ENCODE data around the gene TRMT44.

DNA sequence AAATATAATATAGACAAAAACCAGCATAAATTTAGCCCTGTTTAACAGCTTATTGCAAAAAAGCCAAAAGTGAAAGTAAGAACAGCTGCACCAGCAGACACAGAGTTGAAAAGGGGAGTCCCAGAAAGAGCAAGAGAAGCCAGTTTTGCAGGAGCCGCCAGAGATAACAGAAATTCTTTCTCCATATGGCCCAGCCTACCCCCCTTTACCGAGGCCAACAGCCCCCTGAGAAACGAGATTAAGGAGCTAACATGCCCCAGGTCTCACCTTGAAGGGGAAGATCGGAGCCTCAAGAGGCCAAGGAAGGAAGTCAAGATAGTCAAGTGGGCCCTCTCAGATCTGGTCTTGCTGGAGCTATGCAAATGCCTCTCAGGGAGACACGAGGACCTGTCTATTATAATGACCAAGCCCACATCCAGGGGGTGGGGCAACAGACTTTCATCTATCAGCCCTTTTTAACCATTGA is 4.9 kb upstream of the TRMT44 start:
- TF ChIP-seq TARDBP (IDR thresholded peaks at IDR 0.05) (no peak), SP1 (IDR thresholded peaks at IDR 0.05) (no peak), BHLHE40 (IDR thresholded peaks at IDR 0.05; ENCODE audit: borderline replicate concordance) (no peak), FOXK2 (IDR thresholded peaks at IDR 0.05) (no peak), FOXA1 (IDR thresholded peaks at IDR 0.05) (no peak), HDGF (IDR thresholded peaks at IDR 0.05; ENCODE audit: borderline replicate concordance) (no peak), FOXM1 (IDR thresholded peaks at IDR 0.05; ENCODE audit: borderline replicate concordance) (no peak), SUZ12 (IDR thresholded peaks at IDR 0.05) (no peak), NFRKB (IDR thresholded peaks at IDR 0.05) (no peak), CTBP1 (IDR thresholded peaks at IDR 0.05; ENCODE audit: borderline replicate concordance) (no peak)
